ENCODE measurements around the gene SSH3.
"Not testable (repeated sequence)": the region's sequence is repeated elsewhere in the genome, so short reads cannot be mapped to it uniquely, and the experiment has no call there.

Gene SSH3

GRCh38 chr11:67303132-67303834 is at the start of gene SSH3:
SSH3 (plus strand) TSS chr11:67303530; CDS start chr11:67303626, 96 bp downstream.
- Histone ChIP-seq H3K9ac (ENCODE audit: low read length) (peak within 1 kb of the TSS; percentile 78), H3K27ac (ENCODE audit: low read depth, low read length) (peak within 1 kb of the TSS; percentile 81; the same call in 1 of the 2 replicates), H3K4me3 (ENCODE audit: low read depth, low read length) (peak within 1 kb of the TSS; percentile 88), H3K36me3 (ENCODE audit: control insufficient read depth, insufficient read depth, low read length) (peaks cover 43% of the 10 kb centered on the region), H3K9me3 (ENCODE audit: control insufficient read depth, insufficient read depth, low read depth, low read length) (no peaks in the 10 kb centered on the region), H3K27me3 (ENCODE audit: control insufficient read depth, insufficient read depth, low read length) (no peaks in the 10 kb centered on the region), H3K4me1 (ENCODE audit: control insufficient read depth, insufficient read depth, low read length) (peaks cover 21% of the 10 kb centered on the region)

DNA sequence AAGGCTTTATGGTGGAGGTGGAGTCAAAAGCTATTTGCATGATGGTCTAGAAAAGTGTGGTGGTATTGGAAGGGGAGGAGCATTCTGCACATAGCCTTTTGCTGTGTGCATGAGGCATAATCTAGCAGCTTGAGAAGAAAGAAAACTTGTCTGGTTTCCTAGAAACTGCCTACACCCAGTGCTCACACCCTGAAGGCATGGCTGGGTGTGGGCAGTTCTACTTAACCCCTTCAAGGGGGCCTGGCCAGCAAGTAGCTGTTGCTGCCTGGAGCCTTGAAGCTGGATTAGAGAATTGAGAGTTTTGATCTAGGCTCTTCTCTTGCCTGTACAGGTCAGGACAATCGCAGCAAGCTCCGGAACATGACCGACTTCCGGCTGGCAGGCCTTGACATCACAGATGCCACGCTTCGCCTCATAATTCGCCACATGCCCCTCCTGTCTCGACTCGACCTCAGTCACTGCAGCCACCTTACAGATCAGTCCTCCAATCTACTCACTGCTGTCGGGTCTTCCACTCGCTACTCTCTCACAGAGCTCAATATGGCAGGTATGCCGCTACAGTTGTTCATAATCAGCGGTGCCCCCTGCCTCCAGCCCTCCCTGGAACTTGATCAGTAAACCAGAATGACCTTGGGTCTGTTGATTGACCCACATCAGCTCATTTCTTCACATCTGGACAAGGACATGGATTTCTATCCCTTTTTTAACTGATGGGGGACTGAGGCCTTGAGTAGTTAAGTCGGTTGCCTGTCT is 49.3 kb upstream of the SSH3 start:
- Histone ChIP-seq H3K27me3 (ENCODE audit: control insufficient read depth, insufficient read depth, low read length) (no peaks in the 10 kb centered on the region), H3K27ac (ENCODE audit: low read depth, low read length) (no peak overlapping the region), H3K9ac (ENCODE audit: low read length) (no peak overlapping the region), H3K36me3 (ENCODE audit: control insufficient read depth, insufficient read depth, low read length) (peaks cover 82% of the 10 kb centered on the region), H3K4me1 (ENCODE audit: control insufficient read depth, insufficient read depth, low read length) (no peaks in the 10 kb centered on the region), H3K9me3 (ENCODE audit: control insufficient read depth, insufficient read depth, low read depth, low read length) (no peaks in the 10 kb centered on the region), H3K4me3 (ENCODE audit: low read depth, low read length) (no peak overlapping the region)

DNA sequence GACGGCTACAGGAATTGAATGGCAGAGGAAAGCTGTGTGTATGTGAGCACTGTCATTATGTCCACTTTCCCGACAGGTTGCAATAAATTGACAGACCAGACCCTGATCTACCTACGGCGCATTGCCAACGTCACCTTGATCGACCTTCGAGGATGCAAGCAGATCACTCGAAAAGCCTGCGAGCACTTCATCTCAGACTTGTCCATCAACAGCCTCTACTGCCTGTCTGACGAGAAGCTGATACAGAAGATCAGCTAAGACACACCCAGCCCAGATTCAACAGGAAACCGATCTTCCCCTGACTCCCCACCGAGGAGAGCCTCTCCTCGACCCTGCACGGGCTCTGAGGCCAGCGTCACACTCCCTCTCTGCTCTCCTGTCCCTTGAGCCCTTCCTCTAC is 48.5 kb upstream of the SSH3 start:
- H3K27ac ChIP-seq (ENCODE audit: low read depth, low read length) = no peak overlapping the region
- no peak overlapping the region for H3K9ac ChIP-seq (ENCODE audit: low read length)
- peaks cover 75% of the 10 kb centered on the region for H3K36me3 ChIP-seq (ENCODE audit: control insufficient read depth, insufficient read depth, low read length)
- no peaks in the 10 kb centered on the region for H3K27me3 ChIP-seq (ENCODE audit: control insufficient read depth, insufficient read depth, low read length)
- no peaks in the 10 kb centered on the region for H3K9me3 ChIP-seq (ENCODE audit: control insufficient read depth, insufficient read depth, low read depth, low read length)
- H3K4me1 ChIP-seq (ENCODE audit: control insufficient read depth, insufficient read depth, low read length) = no peaks in the 10 kb centered on the region
- H3K4me3 ChIP-seq (ENCODE audit: low read depth, low read length) = no peak overlapping the region

DNA sequence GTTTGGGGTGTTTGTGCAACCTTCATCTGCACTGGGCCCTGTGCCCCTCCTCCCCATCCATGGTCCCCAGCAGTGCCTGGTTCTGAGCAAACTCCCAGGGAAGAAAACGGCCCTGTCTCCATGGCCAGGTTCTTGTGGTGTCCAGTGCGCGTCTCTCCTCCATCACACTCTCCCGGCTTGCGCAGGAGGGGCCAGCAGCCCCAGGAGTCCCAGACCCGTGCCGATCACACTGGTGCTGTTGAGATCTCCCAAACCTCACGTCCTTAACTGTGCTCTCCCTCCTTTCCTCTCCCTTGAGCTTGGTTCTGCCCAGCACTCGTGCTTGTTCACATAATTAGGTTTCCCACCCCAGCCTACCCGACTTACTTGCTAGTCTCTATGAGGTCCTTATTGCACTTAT is 48.0 kb upstream of the SSH3 start:
- H3K27ac ChIP-seq (ENCODE audit: low read depth, low read length) = no peak overlapping the region
- H3K4me1 ChIP-seq (ENCODE audit: control insufficient read depth, insufficient read depth, low read length) = no peaks in the 10 kb centered on the region
- H3K36me3 ChIP-seq (ENCODE audit: control insufficient read depth, insufficient read depth, low read length) = peaks cover 69% of the 10 kb centered on the region
- no peak overlapping the region for H3K4me3 ChIP-seq (ENCODE audit: low read depth, low read length)
- no peaks in the 10 kb centered on the region for H3K27me3 ChIP-seq (ENCODE audit: control insufficient read depth, insufficient read depth, low read length)
- no peak overlapping the region for H3K9ac ChIP-seq (ENCODE audit: low read length)
- no peaks in the 10 kb centered on the region for H3K9me3 ChIP-seq (ENCODE audit: control insufficient read depth, insufficient read depth, low read depth, low read length)

GRCh38 chr11:67255864-67256263 is 47.5 kb upstream of the SSH3 start:
- peaks cover 64% of the 10 kb centered on the region for H3K36me3 ChIP-seq (ENCODE audit: control insufficient read depth, insufficient read depth, low read length)
- H3K27me3 ChIP-seq (ENCODE audit: control insufficient read depth, insufficient read depth, low read length) = no peaks in the 10 kb centered on the region
- H3K27ac ChIP-seq (ENCODE audit: low read depth, low read length) = no peak overlapping the region
- H3K4me1 ChIP-seq (ENCODE audit: control insufficient read depth, insufficient read depth, low read length) = no peaks in the 10 kb centered on the region
- H3K9me3 ChIP-seq (ENCODE audit: control insufficient read depth, insufficient read depth, low read depth, low read length) = no peaks in the 10 kb centered on the region
- H3K9ac ChIP-seq (ENCODE audit: low read length) = no peak overlapping the region
- no peak overlapping the region for H3K4me3 ChIP-seq (ENCODE audit: low read depth, low read length)

DNA sequence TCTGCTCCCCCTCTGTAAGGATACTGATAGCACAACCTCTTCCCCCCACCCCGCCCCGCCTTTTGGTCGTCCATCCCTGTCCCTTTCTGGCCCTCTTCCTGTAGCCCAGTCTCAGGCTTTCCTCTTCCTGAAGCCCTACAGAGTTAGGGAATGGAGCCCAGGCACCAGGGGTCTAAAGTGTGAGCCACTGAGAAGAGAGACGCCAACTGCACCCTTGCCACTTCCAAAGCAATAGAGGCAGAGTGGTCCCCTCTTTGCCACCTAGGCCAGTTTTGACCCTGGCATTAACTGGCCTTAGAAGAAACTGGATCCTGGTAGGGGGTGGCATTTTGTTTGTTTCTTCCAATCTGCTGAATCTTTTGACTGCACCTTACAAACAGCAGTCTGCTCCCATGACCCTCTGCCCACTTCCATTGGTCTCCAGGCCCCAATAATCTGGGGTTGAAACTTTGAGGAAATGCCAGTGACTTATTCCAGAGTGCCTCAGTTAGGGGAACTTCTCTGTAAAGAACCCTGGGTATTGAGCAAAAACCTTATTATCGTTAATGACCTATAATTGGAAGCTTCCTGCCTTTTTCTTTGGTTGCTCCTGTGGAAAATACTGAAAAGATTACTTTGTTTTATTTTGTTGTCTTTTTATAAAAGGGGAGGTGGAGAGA is 46.7 kb upstream of the SSH3 start:
- Histone ChIP-seq H3K9me3 (ENCODE audit: control insufficient read depth, insufficient read depth, low read depth, low read length) (no peaks in the 10 kb centered on the region), H3K4me1 (ENCODE audit: control insufficient read depth, insufficient read depth, low read length) (0 out of 2 replicates have a peak, but pooled peaks cover 3% of the 10 kb centered on the region), H3K27me3 (ENCODE audit: control insufficient read depth, insufficient read depth, low read length) (no peaks in the 10 kb centered on the region), H3K4me3 (ENCODE audit: low read depth, low read length) (no peak overlapping the region), H3K27ac (ENCODE audit: low read depth, low read length) (no peak overlapping the region), H3K36me3 (ENCODE audit: control insufficient read depth, insufficient read depth, low read length) (peaks cover 57% of the 10 kb centered on the region), H3K9ac (ENCODE audit: low read length) (no peak overlapping the region)

DNA sequence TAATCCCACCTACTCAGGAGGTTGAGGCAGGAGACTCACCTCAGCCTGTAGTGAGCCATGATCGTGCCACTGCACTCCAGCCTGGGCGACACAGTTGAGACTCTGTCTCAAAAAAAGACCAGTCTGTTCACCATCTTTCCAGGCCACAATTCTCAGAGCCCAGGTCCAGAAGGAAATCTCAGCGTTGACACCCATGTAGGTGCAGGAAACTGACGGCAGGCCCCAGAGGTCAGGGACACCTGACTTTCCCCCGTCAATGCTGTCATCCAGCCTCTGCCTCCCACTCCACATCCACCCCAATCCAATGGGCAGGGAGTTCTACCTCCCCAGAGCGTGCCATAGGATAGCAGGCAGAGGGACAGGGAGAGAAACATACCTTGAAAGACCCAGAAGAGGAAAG is 42.9 kb upstream of the SSH3 start:
- Histone ChIP-seq H3K4me3 (ENCODE audit: low read depth, low read length) (no peak overlapping the region), H3K36me3 (ENCODE audit: control insufficient read depth, insufficient read depth, low read length) (peaks cover 19% of the 10 kb centered on the region), H3K27me3 (ENCODE audit: control insufficient read depth, insufficient read depth, low read length) (peaks cover 20% of the 10 kb centered on the region; the same call in 1 of the 2 replicates), H3K9ac (ENCODE audit: low read length) (no peak overlapping the region), H3K4me1 (ENCODE audit: control insufficient read depth, insufficient read depth, low read length) (peaks cover 16% of the 10 kb centered on the region), H3K9me3 (ENCODE audit: control insufficient read depth, insufficient read depth, low read depth, low read length) (no peaks in the 10 kb centered on the region), H3K27ac (ENCODE audit: low read depth, low read length) (no peak overlapping the region)

- Histone ChIP-seq H3K4me1 (ENCODE audit: control insufficient read depth, insufficient read depth, low read length) (peaks cover 16% of the 10 kb centered on the region), H3K4me3 (ENCODE audit: low read depth, low read length) (peak overlapping the region; percentile 54)
- H3K9ac ChIP-seq (ENCODE audit: low read length) = not testable (repeated sequence)
These were observed 42.3 kb upstream of the SSH3 start for GRCh38 chr11:67260885-67261639.

GRCh38 chr11:67261640-67261945 is 41.7 kb upstream of the SSH3 start:
- peak overlapping the region; percentile 54 for H3K4me3 ChIP-seq (ENCODE audit: low read depth, low read length)

More at GRCh38 chr11:67260885-67261639, 42.3 kb upstream of the SSH3 start:
- Histone ChIP-seq H3K27me3 (ENCODE audit: control insufficient read depth, insufficient read depth, low read length) (peaks cover 26% of the 10 kb centered on the region), H3K36me3 (ENCODE audit: control insufficient read depth, insufficient read depth, low read length) (peaks cover 12% of the 10 kb centered on the region)
- not testable (repeated sequence) for H3K9me3 ChIP-seq (ENCODE audit: control insufficient read depth, insufficient read depth, low read depth, low read length); H3K27ac ChIP-seq (ENCODE audit: low read depth, low read length)

GRCh38 chr11:67261946-67262681 is 41.2 kb upstream of the SSH3 start:
- peaks cover 26% of the 10 kb centered on the region for H3K27me3 ChIP-seq (ENCODE audit: control insufficient read depth, insufficient read depth, low read length)
- H3K4me3 ChIP-seq (ENCODE audit: low read depth, low read length) = peak overlapping the region; percentile 54
- no peak overlapping the region for H3K9ac ChIP-seq (ENCODE audit: low read length)
- H3K4me1 ChIP-seq (ENCODE audit: control insufficient read depth, insufficient read depth, low read length) = peaks cover 16% of the 10 kb centered on the region
- H3K36me3 ChIP-seq (ENCODE audit: control insufficient read depth, insufficient read depth, low read length) = peaks cover 2% of the 10 kb centered on the region; the same call in 1 of the 2 replicates
- H3K9me3 ChIP-seq (ENCODE audit: control insufficient read depth, insufficient read depth, low read depth, low read length) = no peaks in the 10 kb centered on the region
- no peak overlapping the region for H3K27ac ChIP-seq (ENCODE audit: low read depth, low read length)

More at GRCh38 chr11:67261640-67261945, 41.7 kb upstream of the SSH3 start:
- H3K27ac ChIP-seq (ENCODE audit: low read depth, low read length) = no peak overlapping the region
- H3K4me1 ChIP-seq (ENCODE audit: control insufficient read depth, insufficient read depth, low read length) = peaks cover 16% of the 10 kb centered on the region
- H3K27me3 ChIP-seq (ENCODE audit: control insufficient read depth, insufficient read depth, low read length) = peaks cover 26% of the 10 kb centered on the region
- H3K9me3 ChIP-seq (ENCODE audit: control insufficient read depth, insufficient read depth, low read depth, low read length) = no peaks in the 10 kb centered on the region
- H3K36me3 ChIP-seq (ENCODE audit: control insufficient read depth, insufficient read depth, low read length) = peaks cover 7% of the 10 kb centered on the region
- no peak overlapping the region for H3K9ac ChIP-seq (ENCODE audit: low read length)
